Peyer's patch (tissue), 4 donors: ENCODE data around the gene CSRNP3. TPM values are rescaled to one million over a fixed set of nuclear protein-coding genes. Genes with fewer than 3 reads are reported as not detected.

ENCODE experiments used
- DNase-seq, 3 donors: peaks; one replicate each; pipeline ENCODE4 v3.0.0-alpha.2; 2017 to 2019
- H3K27ac ChIP-seq, 4 donors: fragments of 200-600 bp; sonication (generic); one replicate each; pipeline ENCODE4 v1.5.1; 2016 to 2019
- H3K27me3 ChIP-seq, 2 donors: fragments of 200-600 bp; sonication (generic); one replicate each; pipeline ENCODE4 v1.5.1; 2019
- H3K36me3 ChIP-seq, 3 donors: fragments of 200-600 bp; sonication (generic); one replicate each; pipeline ENCODE4 v1.5.1; 2016 to 2019
- H3K4me1 ChIP-seq, 4 donors: fragments of 200-600 bp; sonication (generic); one replicate each; pipeline ENCODE4 v1.5.1; 2016 to 2019
- H3K4me3 ChIP-seq, 4 donors: fragments of 200-600 bp; sonication (generic); 1 replicate in 3 of 4; 2 replicates in 1 of 4; pipeline ENCODE4 v1.5.1; 2016 to 2019; ENCODE audit warnings: mild to moderate bottlenecking in 1 of 4
- H3K9me3 ChIP-seq, 4 donors: fragments of 200-600 bp; sonication (generic); one replicate each; pipeline ENCODE4 v1.5.1; 2016 to 2019; ENCODE audit warnings: mild to moderate bottlenecking in 1 of 4
- CTCF ChIP-seq, 6 experiments: fragments of 450-650 bp in 4 of 6; fragments of 200-600 bp in 2 of 6; sonication (generic) in 1 of 6; IDR thresholded peaks; one replicate each; pipeline ENCODE4 v1.5.1; 2017 to 2019; ENCODE audit warnings: antibody characterized with exemption in 6 of 6, mild to moderate bottlenecking in 3 of 6, moderate library complexity in 1 of 6
- POLR2A ChIP-seq, 2 donors: fragments of 450-650 bp; IDR thresholded peaks; one replicate each; pipeline ENCODE4 v1.5.1; 2017; ENCODE audit warnings: antibody characterized with exemption in 2 of 2, mild to moderate bottlenecking in 2 of 2, moderate library complexity in 2 of 2
- total RNA-seq, 4 donors: library from RNA; depleted of rRNA; stranded (reverse); fragments of >200 nt; gene quantifications; one replicate each; pipeline ENCODE4 v1.1.0, GENCODE V29; 2016

The CSRNP3 gene
- total RNA-seq, 4 donors from 2014 or later, result 1.6 to 10.5 (median 4.4) TPM

- H3K9me3 ChIP-seq, result no peaks in the 10 kb centered on the region
- H3K4me3 ChIP-seq, result no peak overlapping the region
- TF ChIP-seq CTCF (IDR thresholded peaks at IDR 0.05) (no peak), POLR2A (IDR thresholded peaks at IDR 0.05) (no peak)
- no peaks in the 10 kb centered on the region for H3K4me1 ChIP-seq
- H3K36me3 ChIP-seq, result no peaks in the 10 kb centered on the region
- no peaks in the 10 kb centered on the region for H3K27me3 ChIP-seq
- H3K27ac ChIP-seq, result no peak overlapping the region
- no peak for DNase-seq
Measured at GRCh38 chr2:165576409-165577154, 107.1 kb downstream of the CSRNP3 start.

- H3K9me3 ChIP-seq, result no peaks in the 10 kb centered on the region
- H3K4me1 ChIP-seq, result no peaks in the 10 kb centered on the region
- DNase-seq, result no peak
- no peak for TF ChIP-seq CTCF (IDR thresholded peaks at IDR 0.05)
- TF ChIP-seq POLR2A (IDR thresholded peaks at IDR 0.05), result no peak
- H3K4me3 ChIP-seq, result no peak overlapping the region
- no peaks in the 10 kb centered on the region for H3K27me3 ChIP-seq
- H3K27ac ChIP-seq, result no peak overlapping the region
- H3K36me3 ChIP-seq, result no peaks in the 10 kb centered on the region
Measured at GRCh38 chr2:165582409-165582808, 112.9 kb downstream of the CSRNP3 start.

GRCh38 chr2:165582863-165583506 is 113.5 kb downstream of the CSRNP3 start:
- no peaks in the 10 kb centered on the region for H3K36me3 ChIP-seq
- no peak for DNase-seq
- H3K27me3 ChIP-seq, result no peaks in the 10 kb centered on the region
- no peak for TF ChIP-seq POLR2A (IDR thresholded peaks at IDR 0.05)
- TF ChIP-seq CTCF (IDR thresholded peaks at IDR 0.05), result no peak
- H3K4me3 ChIP-seq, result no peak overlapping the region
- no peaks in the 10 kb centered on the region for H3K4me1 ChIP-seq
- H3K27ac ChIP-seq, result no peak overlapping the region
- H3K9me3 ChIP-seq, result no peaks in the 10 kb centered on the region

- H3K4me3 ChIP-seq, result no peak overlapping the region
- H3K4me1 ChIP-seq, result no peaks in the 10 kb centered on the region
- H3K27me3 ChIP-seq, result no peaks in the 10 kb centered on the region
- no peak overlapping the region for H3K27ac ChIP-seq
- DNase-seq, result no peak
- no peaks in the 10 kb centered on the region for H3K9me3 ChIP-seq
- H3K36me3 ChIP-seq, result no peaks in the 10 kb centered on the region
- TF ChIP-seq POLR2A (IDR thresholded peaks at IDR 0.05), result no peak
- TF ChIP-seq CTCF (IDR thresholded peaks at IDR 0.05), result no peak
Measured at GRCh38 chr2:165584126-165584654, 114.7 kb downstream of the CSRNP3 start.

GRCh38 chr2:165586019-165586418 is 116.5 kb downstream of the CSRNP3 start:
- no peak overlapping the region for H3K4me3 ChIP-seq
- no peaks in the 10 kb centered on the region for H3K4me1 ChIP-seq
- no peaks in the 10 kb centered on the region for H3K27me3 ChIP-seq
- DNase-seq, result no peak
- no peaks in the 10 kb centered on the region for H3K36me3 ChIP-seq
- H3K27ac ChIP-seq, result no peak overlapping the region
- no peak for TF ChIP-seq CTCF (IDR thresholded peaks at IDR 0.05)
- TF ChIP-seq POLR2A (IDR thresholded peaks at IDR 0.05), result no peak
- H3K9me3 ChIP-seq, result no peaks in the 10 kb centered on the region
